CD4-positive, alpha-beta T cell treated with Interferon gamma for 1 hour (primary cell): ENCODE measurements around the gene PSMD1.
"Not testable (repeated sequence)": the region's sequence is repeated elsewhere in the genome, so short reads cannot be mapped to it uniquely, and the experiment has no call there.

Experiments used
- DNase-seq: peaks from one replicate; pipeline ENCODE4 v3.0.0-alpha.2; 2020

PSMD1 gene

DNA sequence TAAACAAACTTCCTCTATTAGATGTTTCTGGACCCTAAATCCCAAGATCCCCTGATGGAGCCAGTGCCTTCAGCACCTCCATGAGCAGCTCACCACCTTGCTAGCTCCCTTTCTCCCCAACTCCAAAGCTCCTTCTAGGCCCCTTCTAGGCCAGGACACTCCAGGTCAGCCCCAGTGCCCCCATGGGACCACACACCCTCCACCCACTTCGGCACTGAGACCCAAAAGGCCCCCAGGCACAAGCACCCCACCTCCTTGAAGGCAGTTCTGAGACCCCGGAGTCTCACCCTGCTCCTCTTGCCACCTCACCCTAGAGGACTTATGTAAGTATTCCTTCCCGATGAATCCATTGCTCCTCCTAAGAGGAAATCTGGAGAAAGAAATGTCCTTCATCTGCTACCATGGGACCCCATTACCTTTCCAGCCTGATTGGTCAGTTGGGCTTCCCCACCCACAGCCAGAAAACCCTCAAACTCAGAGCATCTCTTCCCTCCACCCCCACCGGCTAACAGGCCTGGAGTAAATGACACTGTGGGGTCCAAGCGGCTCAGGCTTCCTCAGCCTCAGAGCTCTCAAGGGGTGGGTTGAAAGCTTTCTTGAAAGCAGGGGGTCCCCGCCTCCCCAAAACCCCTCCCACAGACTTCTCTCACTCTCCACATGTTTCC, 132.0 kb downstream of the PSMD1 start:
- no peak for DNase-seq

DNA sequence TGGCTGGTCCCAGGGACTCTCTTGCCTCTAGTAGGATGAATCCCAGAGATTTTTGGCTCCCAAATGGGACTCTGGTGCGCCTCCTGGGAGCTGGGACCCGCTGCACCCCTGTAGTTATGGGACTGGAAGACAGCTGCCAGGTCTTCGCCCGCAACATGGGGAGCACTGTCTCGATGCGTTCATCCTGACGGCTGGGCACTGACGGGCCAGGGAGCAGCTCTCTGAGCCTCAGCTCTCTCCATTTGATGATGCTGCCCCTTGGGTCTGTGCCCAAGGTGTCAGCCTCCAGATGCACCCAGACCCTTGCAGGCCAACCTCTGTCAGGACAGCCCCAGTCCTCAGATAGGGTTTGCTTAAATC, 132.5 kb downstream of the PSMD1 start:
- DNase-seq: no peak

DNA sequence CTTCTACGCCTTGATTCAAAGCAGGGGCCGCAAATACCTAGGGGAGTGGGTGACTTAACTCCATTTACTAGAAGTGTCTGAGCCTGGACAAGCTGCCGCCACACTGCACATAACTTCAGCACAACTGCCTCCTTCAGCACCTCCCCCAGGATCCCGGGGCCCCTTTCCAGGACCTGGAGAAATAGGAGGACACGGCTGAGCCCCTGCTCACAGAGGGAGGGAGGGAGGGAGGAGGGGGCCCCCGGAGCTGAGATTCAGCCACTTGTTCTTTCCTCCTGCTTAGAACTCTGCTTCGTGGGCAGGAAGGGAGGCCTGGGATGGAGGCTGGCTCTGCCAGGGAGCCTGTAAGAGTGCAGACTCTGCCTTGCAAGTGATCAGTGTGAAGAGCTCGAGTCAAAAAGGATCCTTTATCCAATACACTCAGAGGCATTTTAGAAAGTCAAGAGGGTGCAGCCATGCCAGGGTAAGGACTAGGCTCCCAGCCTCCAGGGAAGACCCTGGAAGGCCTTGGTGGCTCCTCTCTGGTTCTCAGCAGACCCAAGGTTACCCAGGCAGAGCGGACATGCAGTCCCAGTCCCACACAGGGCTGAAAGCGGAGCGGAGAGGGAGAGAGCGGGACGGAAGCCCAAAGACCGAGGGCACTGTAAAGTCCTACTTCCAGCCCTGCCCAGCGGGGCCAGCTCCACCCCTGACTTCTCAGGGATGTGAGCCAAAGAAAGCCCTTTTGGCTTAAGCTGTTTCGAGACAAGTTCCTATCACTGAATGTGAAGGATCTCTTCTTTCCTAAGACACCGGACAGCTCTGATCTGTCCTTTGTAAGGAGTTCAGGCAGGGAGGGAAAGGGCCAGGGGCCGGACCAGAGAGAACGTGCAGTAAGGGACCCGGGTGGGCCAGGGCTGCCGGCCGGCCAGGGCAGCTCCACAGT, 133.2 kb downstream of the PSMD1 start:
- no peak for DNase-seq

DNA sequence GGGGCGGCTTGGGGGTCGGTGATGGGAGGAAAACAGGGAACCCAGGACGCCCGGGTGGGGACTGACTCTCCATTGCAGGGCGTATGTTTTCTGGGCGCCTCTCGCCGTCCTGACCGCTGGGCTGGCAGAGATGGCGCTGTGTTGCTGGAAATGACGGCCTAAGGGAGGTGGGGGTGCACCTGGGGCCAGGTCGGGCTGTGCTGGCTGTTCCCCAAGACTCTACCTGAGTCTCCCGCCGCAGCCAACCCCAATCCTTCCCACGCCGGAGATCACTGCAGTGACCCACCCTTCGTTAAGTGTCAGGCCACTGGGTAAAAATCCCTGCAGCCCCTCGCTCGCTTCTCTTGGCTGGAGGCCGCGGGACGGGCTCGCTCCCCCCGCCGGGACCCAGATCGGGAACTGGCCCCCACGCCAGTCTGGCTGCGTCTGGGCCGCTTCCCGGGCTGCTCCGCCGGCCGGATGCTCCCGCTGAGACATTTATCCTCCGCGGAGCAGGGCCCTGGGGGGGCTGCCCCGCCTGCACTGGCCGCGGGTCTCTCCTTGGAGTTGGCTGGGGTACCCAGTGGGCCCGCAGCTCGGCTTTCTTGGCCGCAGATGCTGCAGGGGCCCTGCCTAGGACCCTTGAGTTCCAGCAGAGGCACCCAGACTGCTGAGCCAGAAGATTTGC, 134.0 kb downstream of the PSMD1 start:
- no peak for DNase-seq

DNA sequence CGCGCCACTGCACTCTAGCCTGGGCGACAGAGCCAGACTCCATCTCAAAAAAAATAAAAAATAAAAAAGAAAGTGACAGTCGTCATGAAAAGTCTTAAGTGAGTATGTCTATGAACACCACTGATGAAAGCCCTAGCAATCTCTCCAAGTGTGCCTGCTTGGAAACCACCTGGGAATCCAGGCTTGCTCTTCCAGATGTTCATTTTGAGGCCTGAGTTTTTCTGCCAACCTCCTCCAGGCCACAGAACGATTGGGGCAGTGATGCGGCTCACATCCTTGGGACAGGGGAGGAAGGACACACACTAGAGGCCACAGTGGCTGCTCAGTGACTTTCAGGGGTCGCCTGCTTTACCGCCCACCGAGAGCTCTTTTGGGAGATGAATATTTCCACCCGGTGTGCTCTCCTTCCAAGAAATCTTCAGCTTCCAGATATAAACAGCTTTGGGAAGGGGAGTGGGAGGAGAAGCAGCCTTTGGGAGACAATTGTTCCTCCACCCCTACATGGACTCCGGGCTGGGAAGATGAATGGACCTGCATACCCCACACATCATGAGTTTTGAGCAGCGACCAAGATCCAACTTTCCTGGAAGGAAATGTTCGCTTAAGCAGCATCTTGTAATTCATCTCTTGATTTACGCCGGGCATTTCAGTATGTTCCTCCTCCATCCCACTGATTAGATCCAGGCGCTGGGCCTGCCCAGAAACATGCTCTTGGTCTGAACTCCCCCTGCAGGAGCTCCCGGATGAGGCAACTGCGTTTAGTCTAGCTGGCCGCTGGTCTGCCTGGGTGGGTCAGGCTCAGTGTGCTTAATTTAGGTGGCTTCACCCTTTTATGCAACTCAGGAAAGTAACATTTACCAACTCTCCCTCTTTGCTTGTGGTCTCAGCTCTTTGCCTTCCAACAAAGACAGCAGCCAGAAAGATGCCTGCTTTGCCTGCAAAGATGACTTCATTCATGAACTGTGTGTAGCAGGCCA, 135.5 kb downstream of the PSMD1 start:
- no peak for DNase-seq

DNA sequence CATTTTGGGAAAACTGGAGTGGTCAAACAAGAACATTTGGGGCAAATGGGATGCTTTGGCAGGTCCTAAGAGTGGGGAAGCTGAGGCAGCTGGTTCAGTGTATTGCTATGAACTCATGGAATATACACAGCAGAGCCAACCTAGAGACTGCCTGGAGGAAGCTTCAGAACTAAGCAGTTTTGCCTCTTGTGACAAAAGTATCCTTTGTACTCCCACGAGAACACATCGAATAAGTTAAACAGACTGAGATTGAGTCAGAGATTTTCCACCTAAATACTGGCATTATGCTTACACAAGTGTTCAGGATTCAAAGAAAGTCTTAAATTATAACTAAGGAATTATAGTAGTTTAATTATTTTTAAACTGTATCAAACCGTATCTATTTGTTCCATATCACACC, 136.5 kb downstream of the PSMD1 start:
- no peak for DNase-seq

DNA sequence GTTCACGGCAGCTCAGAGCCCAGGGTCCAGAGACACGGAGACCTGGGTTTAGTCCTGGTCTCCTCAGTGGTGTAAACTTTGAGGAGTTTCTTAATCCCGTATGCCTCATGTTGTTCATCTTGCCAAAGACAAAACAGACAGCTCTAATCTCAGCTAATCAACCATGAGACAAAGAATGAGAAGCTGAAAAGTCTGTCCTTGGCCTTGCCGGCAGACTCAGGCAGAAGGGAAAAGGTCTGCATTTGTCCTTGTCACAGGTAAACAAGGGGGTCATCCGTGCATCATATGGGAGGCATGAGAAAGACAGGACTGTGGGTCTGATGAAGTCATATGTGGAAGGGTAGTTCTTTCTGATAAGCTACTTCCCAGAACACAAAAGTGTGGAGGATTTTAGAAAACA, 139.9 kb downstream of the PSMD1 start:
- DNase-seq: no peak

DNA sequence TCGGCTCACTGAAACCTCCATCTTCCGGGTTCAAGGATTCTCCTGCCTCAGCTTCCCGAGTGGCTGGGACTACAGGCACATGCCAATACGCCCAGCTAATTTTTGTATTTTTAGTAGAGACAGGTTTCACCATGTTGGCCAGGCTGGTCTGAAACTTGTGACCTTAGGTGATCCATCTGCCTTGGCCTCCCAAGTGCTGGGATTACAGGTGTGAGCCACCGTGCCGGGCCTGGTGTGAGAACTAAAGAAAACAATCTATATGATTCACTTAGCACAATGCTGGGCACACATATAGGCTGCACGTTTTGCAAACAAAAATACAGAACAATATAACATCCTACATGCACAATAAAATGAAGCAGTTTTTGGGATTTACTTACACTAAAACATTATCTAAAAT, 140.5 kb downstream of the PSMD1 start:
- not testable (repeated sequence) for DNase-seq

DNA sequence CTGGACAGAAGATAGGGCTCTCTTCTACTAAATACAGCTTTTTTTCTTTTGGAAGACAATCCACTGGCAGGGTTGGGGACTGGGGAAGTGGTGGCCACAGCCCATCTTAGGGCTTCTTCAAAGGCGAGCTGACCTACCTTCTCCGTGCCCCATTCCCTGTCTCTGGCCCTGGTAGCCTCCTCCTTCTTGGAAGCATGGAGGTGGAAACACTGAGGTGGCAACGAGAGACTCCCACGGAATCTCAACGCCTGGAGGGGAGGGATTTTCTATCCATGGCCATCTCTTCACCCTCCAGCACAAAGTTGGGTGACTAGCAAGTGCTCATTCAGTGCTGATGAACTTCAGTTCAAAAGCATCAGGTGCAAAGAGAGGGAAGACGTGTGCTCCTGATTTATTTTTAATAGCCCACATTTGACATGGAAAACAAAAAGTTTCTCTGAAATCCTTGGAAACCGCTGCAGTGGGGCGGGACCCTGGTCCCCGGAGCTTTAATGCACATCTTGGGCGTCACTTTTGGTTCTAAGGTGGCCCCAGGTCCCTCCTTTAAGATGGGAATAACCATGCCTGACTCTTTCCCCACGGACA, 141.1 kb downstream of the PSMD1 start:
- DNase-seq: no peak

DNA sequence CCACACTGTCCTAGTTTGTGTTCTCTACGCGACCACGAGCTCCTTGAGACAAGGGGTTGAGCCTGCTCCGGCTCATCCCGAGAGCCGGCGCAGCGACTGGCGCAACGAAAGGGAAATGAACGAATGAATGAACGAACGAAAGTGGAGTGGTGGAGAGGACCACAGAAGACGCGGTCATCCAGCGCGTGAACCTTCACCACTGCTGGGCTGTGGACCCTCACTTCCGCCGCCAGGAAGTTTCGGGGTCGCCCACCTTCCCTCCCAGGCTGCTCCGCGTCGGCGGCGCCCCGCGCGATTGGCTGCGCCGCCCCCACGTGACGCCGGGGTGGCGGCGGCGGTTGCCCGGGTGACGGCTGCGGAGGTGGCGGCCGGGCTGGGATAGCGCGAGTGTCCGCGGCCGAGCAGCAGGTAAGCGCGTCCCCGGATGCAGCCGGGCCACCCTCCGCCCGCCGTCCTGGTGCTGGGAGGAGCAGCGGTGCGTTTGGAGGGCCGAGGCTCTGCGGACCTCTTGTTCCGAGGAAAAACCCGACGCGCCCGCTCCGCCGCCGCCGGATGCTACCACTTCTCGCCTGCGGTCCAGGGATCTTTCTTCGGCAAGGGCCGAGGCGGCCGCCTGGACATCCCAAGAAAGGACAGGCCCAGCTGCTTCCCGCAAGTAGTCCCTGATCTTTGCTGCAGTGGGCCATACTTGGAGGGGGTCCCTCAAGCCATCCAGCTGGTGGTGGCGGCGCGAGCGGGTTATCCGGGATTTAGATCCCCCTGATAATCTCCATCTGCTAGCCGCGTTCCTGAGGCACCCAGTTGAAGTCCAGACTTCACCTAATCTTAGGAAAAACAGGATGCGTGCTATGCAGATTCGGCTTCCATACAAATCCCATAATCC, 141.9 kb downstream of the PSMD1 start, which contains the start of gene ARMC9:
TSS of gene ARMC9 (plus strand) at position 341 of the 883 bp plus-strand sequence. CDS start 7,608 bp downstream, outside the sequence.
- peak; percentile 71 for DNase-seq

DNA sequence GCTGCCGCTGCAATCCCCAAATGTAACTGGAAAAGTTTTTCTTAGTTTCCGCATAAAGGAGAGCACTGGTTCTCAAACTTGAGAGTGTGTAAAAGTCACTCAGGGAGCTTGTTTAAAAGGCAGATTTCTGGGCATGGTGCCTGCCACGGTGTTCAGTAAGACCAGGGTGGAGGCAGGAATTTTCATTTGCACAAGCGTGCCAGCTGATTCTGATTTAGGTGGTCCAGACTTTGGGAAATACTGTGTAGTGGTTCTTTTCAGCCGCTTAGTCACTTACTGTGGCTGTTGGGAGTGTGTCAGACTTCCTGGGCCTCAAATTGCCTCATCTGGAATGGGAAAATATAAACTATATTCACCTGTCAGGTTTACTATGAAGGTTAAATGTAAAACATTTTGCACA, 142.6 kb downstream of the PSMD1 start:
- no peak for DNase-seq

DNA sequence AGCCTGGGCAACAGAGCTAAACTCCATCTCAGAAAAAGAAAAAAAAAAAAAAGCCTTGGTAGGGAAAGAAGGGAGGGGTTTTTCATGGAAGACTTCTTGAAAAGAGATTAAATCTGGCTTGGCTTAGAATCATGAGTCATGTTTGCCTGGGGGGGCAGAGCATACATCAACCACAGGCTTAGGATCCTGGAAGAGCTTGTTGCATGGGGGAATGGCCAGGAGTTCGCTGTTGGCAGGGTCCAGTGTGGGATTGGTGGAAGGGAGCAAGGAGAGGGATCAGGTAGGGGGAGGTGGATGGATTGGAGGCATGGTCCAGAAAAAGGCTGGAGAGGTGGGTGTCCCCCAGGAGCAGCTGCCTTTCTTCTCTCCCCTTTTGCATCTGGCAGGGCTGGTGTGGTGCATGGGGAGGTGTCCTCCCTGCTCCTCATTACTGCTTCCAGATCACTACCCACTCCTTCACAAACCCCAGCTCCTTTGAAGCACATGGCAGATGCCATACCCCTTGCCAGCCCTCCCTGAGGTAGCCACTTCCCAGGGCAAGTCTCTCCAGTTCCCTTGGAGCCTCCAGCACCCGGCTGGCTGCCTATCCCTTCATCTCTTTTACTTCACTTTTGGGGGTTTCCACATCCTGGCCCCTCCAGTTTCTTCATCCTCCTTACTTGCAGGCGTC, 144.3 kb downstream of the PSMD1 start:
- DNase-seq: no peak

DNA sequence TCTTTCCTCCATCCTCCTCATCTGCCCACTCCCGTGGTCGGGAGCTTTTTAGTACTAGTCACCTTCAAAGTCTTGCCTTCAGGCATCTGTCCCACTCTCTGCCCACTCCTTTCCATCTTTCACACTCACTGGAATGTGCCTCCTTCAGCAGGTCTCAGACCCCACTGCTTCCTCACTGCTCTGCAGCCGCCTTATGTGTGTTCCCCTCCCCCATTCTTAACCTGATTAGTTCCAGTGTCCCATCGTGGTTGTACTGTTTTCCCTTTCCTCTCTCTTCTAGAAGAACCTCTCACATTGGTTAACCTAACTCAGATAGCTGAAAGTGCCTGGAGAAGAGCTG, 144.8 kb downstream of the PSMD1 start:
- DNase-seq: no peak

DNA sequence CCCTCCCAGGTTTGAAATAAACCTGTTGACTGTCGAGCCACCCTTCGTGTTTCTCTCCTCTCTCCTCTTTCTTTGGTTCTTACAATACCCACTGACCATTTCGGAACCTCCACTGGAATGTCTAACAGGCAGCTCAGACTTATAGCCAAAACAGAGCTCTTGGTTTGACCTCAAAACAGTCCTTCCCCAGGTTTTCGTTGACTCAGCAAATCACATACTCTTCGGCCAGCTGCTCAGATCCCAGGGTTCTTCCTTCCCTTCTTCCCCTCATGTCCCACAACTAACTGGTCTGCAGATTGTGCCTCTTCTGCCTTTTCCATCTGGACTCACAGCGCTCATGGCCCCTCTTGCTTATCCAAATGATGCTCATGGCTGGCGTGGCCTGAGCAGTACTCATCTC, 146.4 kb downstream of the PSMD1 start:
- DNase-seq: no peak

DNA sequence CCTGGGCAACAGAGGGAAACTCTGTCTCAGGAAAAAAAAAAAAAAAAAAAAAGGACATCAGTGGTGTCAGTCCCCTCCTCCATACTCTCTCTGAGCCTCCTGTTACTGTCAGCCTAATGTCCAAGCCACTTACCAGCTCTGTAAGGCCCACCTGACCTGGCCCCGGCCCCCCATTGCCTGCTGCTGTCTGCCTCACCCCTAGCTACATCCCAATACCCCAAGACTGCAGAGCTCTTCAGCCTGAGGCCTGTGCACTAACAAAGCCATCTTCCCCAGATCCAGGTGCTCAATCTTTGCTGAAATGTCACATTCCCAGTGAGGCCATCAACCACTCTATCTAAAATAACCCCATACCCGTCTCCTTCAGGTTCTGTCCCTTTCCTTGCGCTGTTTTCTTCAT, 147.5 kb downstream of the PSMD1 start:
- no peak for DNase-seq

DNA sequence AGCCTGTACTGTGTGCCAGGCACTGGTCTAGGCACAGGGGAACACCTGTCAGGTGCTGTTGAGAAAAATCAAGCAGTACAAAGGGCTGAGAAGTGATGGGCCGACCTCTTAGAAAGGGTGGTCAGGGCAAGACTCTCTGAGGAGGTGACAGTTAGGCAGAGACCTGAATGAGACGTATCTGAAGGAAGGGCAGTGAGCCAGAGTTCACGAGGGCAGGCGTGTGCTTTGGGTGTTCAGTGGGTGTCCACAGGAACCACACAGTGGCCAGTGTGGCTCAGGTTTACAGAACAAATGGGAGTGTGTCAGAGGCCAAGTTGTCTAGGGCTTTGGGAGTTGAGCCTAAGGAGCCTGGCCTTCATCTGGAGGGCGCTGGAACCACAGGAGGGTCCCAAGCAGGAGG, 147.9 kb downstream of the PSMD1 start:
- no peak for DNase-seq

DNA sequence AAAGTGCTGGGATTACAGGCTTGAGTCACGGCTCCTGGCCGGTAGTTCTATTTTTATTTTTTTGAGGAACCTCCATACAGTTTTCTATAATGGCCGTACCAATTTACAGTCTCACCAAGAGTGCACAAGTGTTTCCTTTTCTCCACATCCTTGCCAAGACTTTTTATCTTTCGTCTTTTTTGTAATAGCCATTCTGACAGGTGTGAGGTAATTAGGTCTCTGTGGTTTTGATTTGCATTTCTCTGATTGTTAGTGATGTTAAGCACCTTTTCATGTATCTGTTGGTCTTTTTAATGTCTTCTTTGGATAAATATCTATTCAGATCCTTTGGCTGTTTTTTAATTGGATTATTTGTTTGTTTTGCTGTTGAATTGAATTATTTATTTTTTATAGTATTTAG, 151.1 kb downstream of the PSMD1 start:
- DNase-seq: no peak

DNA sequence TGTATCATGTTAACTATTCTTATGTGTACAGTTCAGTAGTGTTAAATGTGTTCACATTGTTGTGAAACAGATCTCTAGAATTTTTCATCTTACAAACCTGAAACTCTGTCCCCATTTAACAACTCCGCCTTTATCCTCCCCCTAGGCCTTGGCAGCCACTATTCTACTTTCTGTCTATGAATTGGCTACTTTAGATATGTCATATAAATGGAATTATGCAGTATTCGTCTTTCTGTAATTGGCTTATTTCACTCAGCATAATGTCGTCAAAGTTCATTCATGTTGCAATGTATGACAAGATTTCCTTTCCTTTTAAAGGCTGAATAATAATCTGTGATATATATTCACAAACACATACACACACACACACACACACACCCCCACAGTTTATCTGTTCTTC, 154.1 kb downstream of the PSMD1 start:
- DNase-seq: no peak

DNA sequence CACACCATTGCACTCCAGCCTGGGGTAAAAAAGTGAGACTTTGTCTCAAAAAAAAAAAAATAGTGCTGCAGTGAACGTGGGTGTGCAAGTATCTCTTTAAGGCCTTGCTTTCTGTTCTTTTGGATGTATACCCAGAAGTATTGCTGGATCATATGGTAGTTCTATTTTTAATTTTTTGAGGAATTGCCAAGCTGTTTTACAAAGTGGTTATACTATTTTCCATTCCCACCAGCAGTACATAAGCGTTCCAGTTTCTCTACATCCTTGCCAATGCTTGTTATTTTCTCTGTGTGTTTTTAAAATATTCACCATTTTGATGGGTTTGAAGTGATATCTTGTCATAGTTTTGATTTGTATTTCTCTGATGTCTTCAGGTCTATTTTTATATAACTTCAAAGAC, 154.8 kb downstream of the PSMD1 start:
- no peak for DNase-seq

DNA sequence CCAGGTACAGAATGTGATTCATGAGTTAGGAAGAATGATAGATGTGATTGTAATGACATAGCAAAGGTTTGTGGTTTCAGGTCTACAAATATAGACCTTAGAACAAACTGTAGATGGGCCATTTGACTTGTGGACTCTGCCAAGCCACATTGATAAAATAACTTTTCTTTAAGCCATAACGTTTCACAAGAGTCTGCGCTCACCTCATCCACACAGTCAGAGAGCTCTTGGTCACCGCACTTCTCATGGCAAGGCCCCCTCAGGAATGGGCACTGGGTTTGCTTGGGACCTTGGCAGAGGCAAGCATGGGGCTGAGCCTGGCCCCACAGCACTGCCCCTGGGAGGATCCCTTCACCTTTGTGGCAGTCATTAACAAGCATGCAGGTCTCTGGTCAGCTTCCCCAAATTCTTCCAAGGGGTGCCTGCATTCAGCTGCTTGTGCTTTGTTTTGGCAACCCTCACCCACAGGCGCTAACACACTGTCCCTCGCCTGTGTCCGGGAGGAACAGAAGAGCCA, 155.7 kb downstream of the PSMD1 start:
- DNase-seq: no peak
